B cell (primary cell): ENCODE measurements around the gene DOCK7. TPM values are rescaled to one million over a fixed set of nuclear protein-coding genes. Genes with fewer than 3 reads are reported as not detected.

Experiments
- ATAC-seq: fragments of 200-7000 bp; cut with Tn5 transposase; one replicate; pipeline ENCODE4 v1.10.0; 2021; ENCODE audit warnings: low read depth, mild to moderate bottlenecking, moderate number of reproducible peaks, moderate library complexity
- CTCF ChIA-PET: fragments of 350-600 bp; sonication (Branson Sonifier 250); formaldehyde crosslinking; loops from one replicate; lab custom pipeline; 2021; ENCODE audit warnings: antibody characterized with exemption, inconsistent platforms; lab: Charles Lee
- POLR2A ChIA-PET: fragments of 350-600 bp; sonication (Branson Sonifier 250); formaldehyde crosslinking; loops from one replicate; lab custom pipeline; 2021; ENCODE audit warnings: antibody characterized with exemption; lab: Charles Lee
- DNase-seq: peaks from one replicate; pipeline ENCODE4 v3.0.0; 2013
- H2AFZ ChIP-seq: 2 replicates; pipeline ENCODE4 v1.6.1; 2012; ENCODE audit warnings: mild to moderate bottlenecking, low read depth, low read length; ENCODE audit not compliant: insufficient read depth, poor library complexity, severe bottlenecking
- H3K27ac ChIP-seq, 2 donors: 1 replicate in 1 of 2; 2 replicates in 1 of 2; pipeline ENCODE4 v1.5.1; 2012 to 2013; ENCODE audit warnings: low read length in 2 of 2, mild to moderate bottlenecking in 2 of 2, moderate library complexity in 1 of 2
- H3K27me3 ChIP-seq, 4 experiments: fragments of 200-600 bp in 1 of 4; sonication (generic) in 1 of 4; replicated peaks in 1 of 4; 1 replicate in 2 of 4; 2 replicates in 2 of 4; pipeline versions ENCODE4 v1.6.1 to v1.7.0; 2013 to 2016; ENCODE audit warnings: low read length in 3 of 4, mild to moderate bottlenecking in 2 of 4, mixed read lengths in 1 of 4, moderate library complexity in 1 of 4; ENCODE audit not compliant: insufficient read depth in 4 of 4, control insufficient read depth in 3 of 4; ENCODE audit errors: control extremely low read depth in 1 of 4
- H3K36me3 ChIP-seq, 2 experiments: replicated peaks in 1 of 2; 1 replicate in 1 of 2; 2 replicates in 1 of 2; pipeline versions ENCODE4 v1.6.1 to v1.7.1; 2013; ENCODE audit warnings: low read length in 1 of 2; ENCODE audit not compliant: insufficient read depth in 2 of 2, control insufficient read depth in 1 of 2; ENCODE audit errors: control extremely low read depth in 1 of 2, extremely low read depth in 1 of 2
- H3K4me1 ChIP-seq, 2 donors: fragments of 200-600 bp in 1 of 2; sonication (generic) in 1 of 2; 1 replicate in 1 of 2; 2 replicates in 1 of 2; pipeline versions ENCODE4 v1.5.1 to v1.6.1; 2013 to 2017; ENCODE audit warnings: low read length in 2 of 2; ENCODE audit not compliant: control insufficient read depth in 2 of 2, insufficient read depth in 2 of 2
- H3K4me2 ChIP-seq: replicated peaks from 2 replicates; pipeline ENCODE3; 2012; ENCODE audit warnings: mild to moderate bottlenecking, low read depth, low read length; ENCODE audit not compliant: poor library complexity, severe bottlenecking
- H3K4me3 ChIP-seq, 5 experiments: fragments of 200-600 bp in 1 of 5; sonication (generic) in 1 of 5; 1 replicate in 3 of 5; 2 replicates in 2 of 5; pipeline versions ENCODE4 v1.5.1 to v1.7.0; 2011 to 2016; ENCODE audit warnings: low read length in 4 of 5, mild to moderate bottlenecking in 4 of 5, low read depth in 2 of 5, control low read depth in 1 of 5, moderate library complexity in 1 of 5; ENCODE audit not compliant: insufficient read depth in 1 of 5; ENCODE audit errors: control extremely low read depth in 1 of 5, extremely low read depth in 1 of 5
- H3K79me2 ChIP-seq: fragments of 200-600 bp; sonication (generic); one replicate; pipeline ENCODE4 v1.6.0; 2016; ENCODE audit warnings: low read length; ENCODE audit not compliant: control insufficient read depth, insufficient read depth
- H3K9ac ChIP-seq: fragments of 200-600 bp; sonication (generic); 2 replicates; pipeline ENCODE4 v1.6.1; 2017; ENCODE audit warnings: mild to moderate bottlenecking, low read length, moderate library complexity
- H3K9me3 ChIP-seq, 3 donors: one replicate each; pipeline versions ENCODE4 v1.6.1 to v1.7.1; 2013; ENCODE audit warnings: low read length in 2 of 3; ENCODE audit not compliant: control insufficient read depth in 2 of 3, insufficient read depth in 1 of 3; ENCODE audit errors: control extremely low read depth in 1 of 3
- H4K20me1 ChIP-seq: 2 replicates; pipeline ENCODE4 v1.6.0; 2012; ENCODE audit warnings: mild to moderate bottlenecking, low read length; ENCODE audit not compliant: insufficient read depth, control insufficient read depth, poor library complexity, severe bottlenecking
- H3K27ac Mint-ChIP-seq: one replicate; pipeline ENCODE4 v1.8.0; 2021; ENCODE audit warnings: mixed read lengths
- H3K27me3 Mint-ChIP-seq: one replicate; pipeline ENCODE4 v1.8.0; 2021; ENCODE audit warnings: mixed read lengths
- H3K4me1 Mint-ChIP-seq: one replicate; pipeline ENCODE4 v1.8.0; 2021; ENCODE audit warnings: mixed read lengths
- H3K4me3 Mint-ChIP-seq: one replicate; pipeline ENCODE4 v1.8.0; 2021; ENCODE audit warnings: mixed read lengths
- H3K9me3 Mint-ChIP-seq: one replicate; pipeline ENCODE4 v1.8.0; 2022; ENCODE audit warnings: mixed read lengths; ENCODE audit not compliant: insufficient read depth
- EZH2 ChIP-seq: IDR thresholded peaks from 2 replicates; pipeline ENCODE4 v1.6.1; 2012; ENCODE audit warnings: borderline replicate concordance, low read depth, mild to moderate bottlenecking, moderate library complexity, low read length; ENCODE audit not compliant: insufficient read depth, poor library complexity, severe bottlenecking
- WGBS: methylation state at CpG from one replicate; pipeline ENCODE4 v1.1.5; 2013; ENCODE audit warnings: missing lambda C conversion rate; ENCODE audit not compliant: insufficient coverage; 5-methylcytosine and 5-hydroxymethylcytosine counted together
- intact Hi-C: fragments of 100-400 bp; cut with micrococcal nuclease; formaldehyde crosslinking; loops from one replicate; pipeline ENCODE4 v1.10.0; 2022
- polyA plus RNA-seq: library from polyadenylated mRNA; depleted of rRNA; stranded (reverse); fragments of >200 nt; gene quantifications from 2 replicates; pipeline ENCODE4 v1.2.3, GENCODE V29; 2012
- total RNA-seq, 2 donors: library from RNA; stranded (reverse); fragments of 120-200 nt in 1 of 2; gene quantifications; 1 replicate in 1 of 2; 2 replicates in 1 of 2; pipeline versions ENCODE4 v1.2.3 to v1.2.4, GENCODE V29; 2013 to 2022
- TF ChIP-seq, protein P1 (sequence below): fragments of 200-600 bp; IDR thresholded peaks from one replicate; pipeline ENCODE4 v1.8.0; 2022; ENCODE audit warnings: antibody characterized with exemption, mild to moderate bottlenecking

DOCK7 gene
- total and polyA plus RNA-seq, 2 donors (not counting 1 experiment from before 2014, with no cell fraction given): 3.6 to 20.5 TPM

GRCh38 chr1:62481681-62482080, 206.5 kb downstream of the DOCK7 start:
- Histone ChIP-seq H3K79me2 (no peaks in the 10 kb centered on the region), H3K4me2 (no peak overlapping the region), H3K27ac (no peak overlapping the region), H3K36me3 (no peaks in the 10 kb centered on the region), H2AFZ (no peak overlapping the region), H3K9me3 (no peaks in the 10 kb centered on the region), H3K4me3 (no peak overlapping the region), H3K9ac (no peak overlapping the region), H3K4me1 (peaks cover 12 to 21% of the 10 kb centered on the region in 2 donors), H4K20me1 (no peaks in the 10 kb centered on the region), H3K27me3 (no peaks in the 10 kb centered on the region)
- Mint-ChIP-seq H3K27me3 (no peaks in the 10 kb centered on the region), H3K4me3 (no peak overlapping the region), H3K27ac (no peak overlapping the region), H3K9me3 (no peaks in the 10 kb centered on the region), H3K4me1 (peaks cover 24% of the 10 kb centered on the region)
- intact Hi-C loops: no loop called here
- no peak for ATAC-seq
- no peak for DNase-seq
- CTCF ChIA-PET: no interaction called here
- WGBS: no CpG with 5 or more reads among the region's 3 CpGs
- TF ChIP-seq EZH2: no peak
- TF ChIP-seq, protein P1, sequence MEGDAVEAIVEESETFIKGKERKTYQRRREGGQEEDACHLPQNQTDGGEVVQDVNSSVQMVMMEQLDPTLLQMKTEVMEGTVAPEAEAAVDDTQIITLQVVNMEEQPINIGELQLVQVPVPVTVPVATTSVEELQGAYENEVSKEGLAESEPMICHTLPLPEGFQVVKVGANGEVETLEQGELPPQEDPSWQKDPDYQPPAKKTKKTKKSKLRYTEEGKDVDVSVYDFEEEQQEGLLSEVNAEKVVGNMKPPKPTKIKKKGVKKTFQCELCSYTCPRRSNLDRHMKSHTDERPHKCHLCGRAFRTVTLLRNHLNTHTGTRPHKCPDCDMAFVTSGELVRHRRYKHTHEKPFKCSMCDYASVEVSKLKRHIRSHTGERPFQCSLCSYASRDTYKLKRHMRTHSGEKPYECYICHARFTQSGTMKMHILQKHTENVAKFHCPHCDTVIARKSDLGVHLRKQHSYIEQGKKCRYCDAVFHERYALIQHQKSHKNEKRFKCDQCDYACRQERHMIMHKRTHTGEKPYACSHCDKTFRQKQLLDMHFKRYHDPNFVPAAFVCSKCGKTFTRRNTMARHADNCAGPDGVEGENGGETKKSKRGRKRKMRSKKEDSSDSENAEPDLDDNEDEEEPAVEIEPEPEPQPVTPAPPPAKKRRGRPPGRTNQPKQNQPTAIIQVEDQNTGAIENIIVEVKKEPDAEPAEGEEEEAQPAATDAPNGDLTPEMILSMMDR: no peak
- POLR2A ChIA-PET: no interaction called here

- no peak overlapping the region for H3K4me2 ChIP-seq
- intact Hi-C loops: no loop called here
- no peak for TF ChIP-seq EZH2
- TF ChIP-seq, protein P1: no peak
- ATAC-seq (no peak), DNase-seq (no peak)
- no peaks in the 10 kb centered on the region for H3K4me1 ChIP-seq
- WGBS: no CpG with 5 or more reads among the region's 3 CpGs
- no peak overlapping the region for H3K4me3 ChIP-seq
- no peaks in the 10 kb centered on the region for H3K79me2 ChIP-seq
- no peaks in the 10 kb centered on the region for H3K27me3 ChIP-seq
- peaks cover 5 to 6% of the 10 kb centered on the region in 2 experiments for H3K36me3 ChIP-seq
- H3K27ac ChIP-seq: no peak overlapping the region
- no peak overlapping the region for H2AFZ ChIP-seq
- no peaks in the 10 kb centered on the region for H3K4me1 Mint-ChIP-seq
- H3K27ac Mint-ChIP-seq: no peak overlapping the region
- H3K9me3 Mint-ChIP-seq: no peaks in the 10 kb centered on the region
- H4K20me1 ChIP-seq: no peaks in the 10 kb centered on the region
- no peaks in the 10 kb centered on the region for H3K9me3 ChIP-seq
- CTCF ChIA-PET: interaction anchor here (0.5 kb wide), 1 partner anchor 367 kb away, joined by 3 read pairs; no protein-coding TSS in a partner anchor
- no peaks in the 10 kb centered on the region for H3K27me3 Mint-ChIP-seq
- H3K4me3 Mint-ChIP-seq: no peak overlapping the region
- POLR2A ChIA-PET: no interaction called here
- H3K9ac ChIP-seq: no peak overlapping the region
Observed at GRCh38 chr1:62476525-62477219, 211.5 kb downstream of the DOCK7 start.
